Measurements from ENCODE around the gene MGAT4C. TPM values are rescaled to one million over a fixed set of nuclear protein-coding genes. Genes with fewer than 3 reads are reported as not detected.
"Not testable (repeated sequence)": the region's sequence is repeated elsewhere in the genome, so short reads cannot be mapped to it uniquely, and the experiment has no call there.

Gene MGAT4C
- total and polyA plus RNA-seq, 2 of the 8 experiments (the other 6 are each of a cell fraction or from before 2014, with no cell fraction given) = 1.6 to 2.5 TPM

GRCh38 chr12:86256163-86256562 is at the start of gene MGAT4C (continued):
- TF ChIP-seq RBBP5 (IDR thresholded peaks at IDR 0.05; ENCODE audit: borderline replicate concordance, low read depth, low read length) (no peak), KDM1A (IDR thresholded peaks at IDR 0.05; ENCODE audit: borderline replicate concordance, low read length) (no peak), HDAC2 (IDR thresholded peaks at IDR 0.05; ENCODE audit: borderline replicate concordance in 1 of 2, low read depth in 2 of 2, low read length in 2 of 2) (no peak), JUND (IDR thresholded peaks at IDR 0.05; ENCODE audit: low read length) (no peak), CBX5 (IDR thresholded peaks at IDR 0.05; ENCODE audit: low read depth, low read length) (no peak), CREB1 (IDR thresholded peaks at IDR 0.05) (no peak), MAFK (IDR thresholded peaks at IDR 0.05; ENCODE audit: low read depth, low read length) (no peak), BCL11A (IDR thresholded peaks at IDR 0.05; ENCODE audit: low read depth in 2 of 2, low read length in 2 of 2) (no peak)

GRCh38 chr12:86296396-86296795 is 40.2 kb upstream of the MGAT4C start:
- H3K18ac ChIP-seq (ENCODE audit: extremely low read depth, low read length); H3K27ac ChIP-seq (ENCODE audit: low read depth, low read length); H2BK5ac ChIP-seq (ENCODE audit: low read depth, low read length); H4K20me1 ChIP-seq (replicated peaks in 1 of 2; ENCODE audit: control insufficient read depth in 1 of 2, insufficient read depth in 2 of 2, low read length in 2 of 2); H3K27me3 ChIP-seq (replicated peaks in 1 of 4; ENCODE audit: control insufficient read depth in 3 of 4, extremely low read depth in 1 of 4, insufficient read depth in 3 of 4, low read length in 3 of 4); H4K91ac ChIP-seq (replicated peaks; ENCODE audit: insufficient read length, low read length); H3K9ac ChIP-seq (replicated peaks in 1 of 4; ENCODE audit: extremely low read depth in 1 of 4, low read depth in 3 of 4, low read length in 3 of 4); H3K14ac ChIP-seq (ENCODE audit: insufficient read length); H2AFZ ChIP-seq (ENCODE audit: low read length); H2BK12ac ChIP-seq (ENCODE audit: low read depth, low read length); H2BK120ac ChIP-seq (replicated peaks; ENCODE audit: low read depth, low read length); H3K4me3 ChIP-seq (ENCODE audit: extremely low read depth in 1 of 4, insufficient read depth in 2 of 4, low read depth in 3 of 4, low read length in 4 of 4); H3K36me3 ChIP-seq (ENCODE audit: control insufficient read depth in 2 of 4, insufficient read depth in 4 of 4, low read length in 3 of 4); H2AK5ac ChIP-seq (ENCODE audit: low read depth, low read length); CTCF ChIA-PET (ENCODE audit: partially characterized antibody); H4K5ac ChIP-seq (ENCODE audit: insufficient read length, low read depth, low read length); H3K23ac ChIP-seq (ENCODE audit: insufficient read length); H3K56ac ChIP-seq (replicated peaks; ENCODE audit: insufficient read length, low read depth, low read length); H3K4me2 ChIP-seq (ENCODE audit: insufficient read depth in 1 of 2, low read depth in 2 of 2, low read length in 2 of 2); H3K4me1 ChIP-seq (replicated peaks in 1 of 4; ENCODE audit: control insufficient read depth in 3 of 4, insufficient read depth in 4 of 4, low read length in 3 of 4); H3K23me2 ChIP-seq (ENCODE audit: low read depth, low read length); H3K79me2 ChIP-seq (ENCODE audit: control insufficient read depth in 1 of 2, insufficient read depth in 2 of 2, low read length in 2 of 2); H3K9me3 ChIP-seq (ENCODE audit: insufficient read depth in 2 of 2, low read depth in 1 of 2, low read length in 1 of 2); H4K8ac ChIP-seq (ENCODE audit: extremely low read depth, insufficient read depth, low read length); FAIRE-seq; H3K4ac ChIP-seq (replicated peaks; ENCODE audit: insufficient read length, low read depth, low read length); H2BK20ac ChIP-seq (ENCODE audit: low read length); H3K79me1 ChIP-seq (ENCODE audit: low read depth, low read length); POLR2A ChIA-PET (ENCODE audit: partially characterized antibody); DNase-seq (ENCODE audit: low read depth in 1 of 2, low spot score in 2 of 2); H2BK15ac ChIP-seq (ENCODE audit: low read length): not testable (repeated sequence)
- 96% methylated on average over 11 of the region's 31 CpGs; no CpG with 5 or more reads in 1 of the 2 experiments for WGBS, 2 experiments (ENCODE audit: extremely low coverage in 1 of 2, insufficient coverage in 1 of 2, insufficient read length in 1 of 2, insufficient replicate concordance in 2 of 2, low coverage in 1 of 2, low lambda C conversion rate in 2 of 2, missing lambda C conversion rate in 1 of 2)

All from H1 (cell line).